GM12872 (cell line): ENCODE data around the gene RNF31.

ENCODE experiments used
- TF ChIP-seq, protein P1 (sequence below): IDR thresholded peaks from 3 replicates; pipeline ENCODE4 v1.5.1; 2011; ENCODE audit warnings: low read depth, mild to moderate bottlenecking, low read length, moderate library complexity; ENCODE audit not compliant: insufficient read depth

Gene RNF31

GRCh38 chr14:24103451-24103850 is 43.8 kb upstream of the RNF31 start:
- TF ChIP-seq, protein P1, sequence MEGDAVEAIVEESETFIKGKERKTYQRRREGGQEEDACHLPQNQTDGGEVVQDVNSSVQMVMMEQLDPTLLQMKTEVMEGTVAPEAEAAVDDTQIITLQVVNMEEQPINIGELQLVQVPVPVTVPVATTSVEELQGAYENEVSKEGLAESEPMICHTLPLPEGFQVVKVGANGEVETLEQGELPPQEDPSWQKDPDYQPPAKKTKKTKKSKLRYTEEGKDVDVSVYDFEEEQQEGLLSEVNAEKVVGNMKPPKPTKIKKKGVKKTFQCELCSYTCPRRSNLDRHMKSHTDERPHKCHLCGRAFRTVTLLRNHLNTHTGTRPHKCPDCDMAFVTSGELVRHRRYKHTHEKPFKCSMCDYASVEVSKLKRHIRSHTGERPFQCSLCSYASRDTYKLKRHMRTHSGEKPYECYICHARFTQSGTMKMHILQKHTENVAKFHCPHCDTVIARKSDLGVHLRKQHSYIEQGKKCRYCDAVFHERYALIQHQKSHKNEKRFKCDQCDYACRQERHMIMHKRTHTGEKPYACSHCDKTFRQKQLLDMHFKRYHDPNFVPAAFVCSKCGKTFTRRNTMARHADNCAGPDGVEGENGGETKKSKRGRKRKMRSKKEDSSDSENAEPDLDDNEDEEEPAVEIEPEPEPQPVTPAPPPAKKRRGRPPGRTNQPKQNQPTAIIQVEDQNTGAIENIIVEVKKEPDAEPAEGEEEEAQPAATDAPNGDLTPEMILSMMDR: no peak

GRCh38 chr14:24106672-24107271 is 40.5 kb upstream of the RNF31 start:
- TF ChIP-seq, protein P1: no peak

DNA sequence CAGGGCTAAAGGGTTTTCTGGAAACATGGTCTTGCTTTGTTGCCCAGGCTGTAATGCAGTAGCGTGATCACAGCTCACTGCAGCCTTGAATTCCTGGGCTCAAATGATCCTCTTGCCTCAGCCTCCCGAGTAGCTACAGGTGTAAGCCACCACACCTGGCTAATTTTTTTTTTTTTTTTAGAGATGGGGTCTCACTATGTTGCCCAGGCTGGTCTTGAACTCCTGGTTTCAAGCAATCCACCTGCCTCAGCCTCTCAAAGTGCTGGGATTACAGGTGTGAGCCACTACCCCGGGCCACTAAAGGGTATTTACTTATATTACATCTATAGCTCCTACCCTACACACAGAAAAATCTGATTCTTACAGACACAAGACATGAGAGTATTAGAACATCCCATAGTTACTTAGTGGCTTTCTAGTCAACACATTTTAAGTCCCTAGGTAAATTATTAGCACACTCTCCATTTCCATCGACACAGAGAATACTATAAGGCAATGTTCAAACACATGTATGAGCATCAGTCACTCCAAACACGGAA is 38.9 kb upstream of the RNF31 start:
- TF ChIP-seq, protein P1: no peak

DNA sequence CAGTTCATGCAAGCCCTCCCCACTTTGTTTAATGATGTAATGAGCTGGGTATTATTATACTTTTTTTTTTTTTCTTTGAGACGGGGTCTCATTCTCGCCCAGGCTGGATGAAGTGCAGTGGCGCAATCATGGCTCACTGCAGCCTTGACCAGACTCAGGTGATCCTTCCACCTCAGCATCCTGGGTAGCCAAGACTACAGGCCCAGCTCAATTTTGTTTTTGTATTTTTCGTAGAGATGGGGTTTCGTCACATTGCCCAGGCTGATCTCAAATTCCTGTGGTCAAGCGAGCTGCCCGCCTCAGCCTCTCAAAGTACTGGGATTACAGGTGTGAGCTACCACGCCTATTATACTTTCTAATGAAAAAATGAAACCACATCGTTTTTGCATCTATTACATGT is 37.2 kb upstream of the RNF31 start:
- TF ChIP-seq, protein P1: no peak

DNA sequence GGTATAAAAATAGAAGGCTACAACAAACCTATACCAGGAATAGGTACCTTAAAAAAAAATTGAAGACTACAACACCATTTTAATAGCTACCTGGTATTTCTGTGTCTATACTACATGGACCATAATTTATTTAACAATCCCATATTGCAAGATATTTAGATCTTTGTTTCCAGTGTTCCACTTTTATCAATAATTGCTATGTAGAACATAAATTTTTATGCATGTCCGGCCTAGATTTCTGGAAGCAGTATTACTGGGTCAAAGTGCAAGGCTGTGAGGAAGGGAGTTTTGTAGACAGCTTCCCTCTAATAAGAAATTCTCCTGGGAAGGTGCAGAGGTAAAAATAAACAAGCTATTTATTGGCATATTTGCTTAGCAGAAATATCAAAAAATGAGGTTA is 36.8 kb upstream of the RNF31 start:
- TF ChIP-seq, protein P1: no peak

- TF ChIP-seq, protein P1: no peak
Observed at GRCh38 chr14:24113379-24113800, 33.9 kb upstream of the RNF31 start.

GRCh38 chr14:24113801-24114531 is 33.3 kb upstream of the RNF31 start:
- TF ChIP-seq, protein P1: no peak
